ENCODE results near the gene SCGB3A2.

Gene SCGB3A2

DNA sequence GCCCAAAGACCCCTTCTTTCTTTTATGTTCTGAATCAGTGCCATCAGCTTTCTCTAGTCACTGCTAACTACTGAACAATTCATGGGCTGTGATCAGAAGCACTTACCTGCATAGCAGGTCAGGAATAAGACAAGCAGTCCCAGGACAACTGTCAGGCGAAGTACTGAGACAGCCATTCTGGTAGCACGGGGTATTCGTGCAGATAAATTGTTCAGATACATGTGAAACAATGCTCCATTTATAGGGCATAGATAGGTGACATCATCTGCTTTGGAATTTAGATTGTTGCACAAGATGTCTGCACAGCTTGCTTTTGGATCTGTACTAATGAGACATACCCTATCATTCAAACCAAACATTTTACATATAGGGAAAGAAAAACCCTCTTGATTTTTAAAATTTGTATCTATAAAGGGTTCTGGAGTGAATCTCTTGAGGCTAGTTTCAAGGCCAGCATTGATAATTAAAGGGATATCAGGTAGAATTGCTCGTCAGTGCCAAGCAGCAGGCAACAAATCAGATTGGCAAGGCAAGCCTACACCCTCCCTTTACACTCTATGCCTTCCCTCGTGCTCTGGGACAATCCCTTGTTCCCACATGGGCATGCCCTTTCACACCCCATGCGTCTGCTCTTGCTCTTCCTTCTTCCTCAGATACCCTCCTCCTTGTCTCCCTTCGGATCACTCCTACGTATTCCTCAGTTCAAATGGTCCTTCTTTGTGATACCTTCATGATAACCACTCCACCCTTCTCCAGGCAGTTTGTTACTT lies 28.0 kb downstream of the SCGB3A2 start, which contains the start of gene C5orf46:
Gene C5orf46 (minus strand): TSS at position 213 of the 770 bp plus-strand sequence. CDS start 37 bp downstream, at position 176.
- TF ChIP-seq, protein P1, sequence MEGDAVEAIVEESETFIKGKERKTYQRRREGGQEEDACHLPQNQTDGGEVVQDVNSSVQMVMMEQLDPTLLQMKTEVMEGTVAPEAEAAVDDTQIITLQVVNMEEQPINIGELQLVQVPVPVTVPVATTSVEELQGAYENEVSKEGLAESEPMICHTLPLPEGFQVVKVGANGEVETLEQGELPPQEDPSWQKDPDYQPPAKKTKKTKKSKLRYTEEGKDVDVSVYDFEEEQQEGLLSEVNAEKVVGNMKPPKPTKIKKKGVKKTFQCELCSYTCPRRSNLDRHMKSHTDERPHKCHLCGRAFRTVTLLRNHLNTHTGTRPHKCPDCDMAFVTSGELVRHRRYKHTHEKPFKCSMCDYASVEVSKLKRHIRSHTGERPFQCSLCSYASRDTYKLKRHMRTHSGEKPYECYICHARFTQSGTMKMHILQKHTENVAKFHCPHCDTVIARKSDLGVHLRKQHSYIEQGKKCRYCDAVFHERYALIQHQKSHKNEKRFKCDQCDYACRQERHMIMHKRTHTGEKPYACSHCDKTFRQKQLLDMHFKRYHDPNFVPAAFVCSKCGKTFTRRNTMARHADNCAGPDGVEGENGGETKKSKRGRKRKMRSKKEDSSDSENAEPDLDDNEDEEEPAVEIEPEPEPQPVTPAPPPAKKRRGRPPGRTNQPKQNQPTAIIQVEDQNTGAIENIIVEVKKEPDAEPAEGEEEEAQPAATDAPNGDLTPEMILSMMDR (IDR thresholded peaks at IDR 0.05; ENCODE audit: low read depth, low read length, missing control alignments), result no peak
- H3K4me3 ChIP-seq (ENCODE audit: low read depth, low read length), result no peak within 1 kb of the TSS
- no peak for DNase-seq (ENCODE audit: low read depth)

GRCh38 chr5:147911427-147911826 lies 32.9 kb downstream of the SCGB3A2 start:
- H3K4me3 ChIP-seq (ENCODE audit: low read depth, low read length), result no peak overlapping the region
- TF ChIP-seq, protein P1 (IDR thresholded peaks at IDR 0.05; ENCODE audit: low read depth, low read length, missing control alignments), result no peak
- DNase-seq (ENCODE audit: low read depth), result no peak

- no peak overlapping the region for H3K4me3 ChIP-seq (ENCODE audit: low read depth, low read length)
- no peak for DNase-seq (ENCODE audit: low read depth)
- TF ChIP-seq, protein P1 (IDR thresholded peaks at IDR 0.05; ENCODE audit: low read depth, low read length, missing control alignments), result no peak
These were observed 33.5 kb downstream of the SCGB3A2 start for GRCh38 chr5:147912011-147912410.

DNA sequence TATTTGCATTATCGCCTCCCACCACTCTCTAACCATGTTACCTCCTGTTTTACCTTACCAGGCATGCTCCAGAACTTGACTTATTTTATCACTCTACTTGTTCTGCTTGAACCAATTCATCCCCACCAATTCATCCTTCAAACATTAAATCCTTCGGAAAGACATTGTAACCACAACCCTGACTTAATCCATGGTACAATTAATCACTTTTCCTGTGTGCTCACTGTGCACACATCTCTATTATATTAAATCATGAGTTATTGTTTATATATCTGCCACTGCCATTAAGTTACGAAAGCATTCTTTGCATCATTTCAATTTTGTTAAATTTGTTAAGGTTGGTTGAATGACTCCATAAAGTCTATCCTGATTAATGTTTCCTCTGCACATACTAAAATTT lies 35.3 kb downstream of the SCGB3A2 start:
- no peak for DNase-seq (ENCODE audit: low read depth)
- TF ChIP-seq, protein P1 (IDR thresholded peaks at IDR 0.05; ENCODE audit: low read depth, low read length, missing control alignments), result no peak
- no peak overlapping the region for H3K4me3 ChIP-seq (ENCODE audit: low read depth, low read length)

- no peak overlapping the region for H3K4me3 ChIP-seq (ENCODE audit: low read depth, low read length)
- no peak for DNase-seq (ENCODE audit: low read depth)
- TF ChIP-seq, protein P1 (IDR thresholded peaks at IDR 0.05; ENCODE audit: low read depth, low read length, missing control alignments), result no peak
These were observed 39.7 kb downstream of the SCGB3A2 start for GRCh38 chr5:147918101-147918685.

GRCh38 chr5:147918899-147919298 lies 40.4 kb downstream of the SCGB3A2 start:
- TF ChIP-seq, protein P1 (IDR thresholded peaks at IDR 0.05; ENCODE audit: low read depth, low read length, missing control alignments), result no peak
- DNase-seq (ENCODE audit: low read depth), result no peak
- H3K4me3 ChIP-seq (ENCODE audit: low read depth, low read length), result no peak overlapping the region

Data from GM12864 (cell line).